Naive thymus-derived CD8-positive, alpha-beta T cell (primary cell): ENCODE results near the gene CSK. TPM values are rescaled to one million over a fixed set of nuclear protein-coding genes. Genes with fewer than 3 reads are reported as not detected.

Experiments used
- ATAC-seq, 2 donors: fragments of 150-1000 bp; cut with Tn5 transposase in 1 of 2; sonication (Bioruptor Pico), chemical (Tn5 transposase) in 1 of 2; 1 replicate in 1 of 2; 2 replicates in 1 of 2; pipeline ENCODE4 v1.10.0; 2021; ENCODE audit warnings: mild to moderate bottlenecking in 2 of 2, moderate library complexity in 2 of 2
- POLR2A ChIA-PET: fragments of 350-600 bp; sonication (Branson Sonifier 250); formaldehyde crosslinking; loops from one replicate; lab custom pipeline; 2021; ENCODE audit warnings: antibody characterized with exemption; lab: Charles Lee
- DNase-seq, 10 donors: peaks; one replicate each; pipeline versions ENCODE4 v3.0.0 to v3.0.0-alpha.2; 2020 to 2022
- H3K27ac Mint-ChIP-seq, 10 donors: one replicate each; pipeline ENCODE4 v1.8.0; 2020 to 2022; ENCODE audit warnings: mild to moderate bottlenecking in 10 of 10, mixed read lengths in 10 of 10, moderate library complexity in 4 of 10, inconsistent platforms in 1 of 10
- H3K27me3 Mint-ChIP-seq, 5 donors: one replicate each; pipeline ENCODE4 v1.8.0; 2021 to 2022; ENCODE audit warnings: mixed read lengths in 5 of 5
- H3K36me3 Mint-ChIP-seq, 3 donors: one replicate each; pipeline ENCODE4 v1.8.0; 2020 to 2022; ENCODE audit warnings: mixed read lengths in 3 of 3, mild to moderate bottlenecking in 2 of 3, inconsistent platforms in 1 of 3
- H3K4me1 Mint-ChIP-seq, 4 donors: one replicate each; pipeline ENCODE4 v1.8.0; 2021 to 2022; ENCODE audit warnings: mixed read lengths in 4 of 4
- H3K4me3 Mint-ChIP-seq, 10 donors: one replicate each; pipeline ENCODE4 v1.8.0; 2020 to 2022; ENCODE audit warnings: mild to moderate bottlenecking in 10 of 10, mixed read lengths in 10 of 10, moderate library complexity in 6 of 10, inconsistent platforms in 1 of 10
- H3K9me3 Mint-ChIP-seq, 9 donors: one replicate each; pipeline ENCODE4 v1.8.0; 2020 to 2022; ENCODE audit warnings: mixed read lengths in 9 of 9, mild to moderate bottlenecking in 3 of 9, inconsistent platforms in 1 of 9, moderate library complexity in 1 of 9
- polyA plus RNA-seq, 3 donors: library from polyadenylated mRNA; unstranded; fragments of 300-500 nt; fragmentation: Illumina TruSeq; gene quantifications; one replicate each; pipeline ENCODE4 v1.2.3, GENCODE V29; 2021
- total RNA-seq, 8 experiments: library from RNA in 2 of 8; stranded (reverse) in 2 of 8; gene quantifications; one replicate each; pipeline ENCODE4 v1.2.3 and lab custom pipeline; 2021 to 2026

CSK gene
- total and polyA plus RNA-seq, 5 experiments from 2014 or later: 70.8 to 220 (median 124) TPM

- H3K4me1 Mint-ChIP-seq: peaks cover 31 to 74% (median 66%) of the 10 kb centered on the region in 4 donors
- DNase-seq: no peak
- no peak overlapping the region for H3K4me3 Mint-ChIP-seq
- peaks cover 0 to under 1% (median 0%) of the 10 kb centered on the region in 5 donors for H3K27me3 Mint-ChIP-seq
- H3K36me3 Mint-ChIP-seq: no peaks in the 10 kb centered on the region
- H3K9me3 Mint-ChIP-seq: no peaks in the 10 kb centered on the region
- no peak for ATAC-seq
- peak overlapping the region in 9 of 10 donors; percentile 50 to 100 (median 83) for H3K27ac Mint-ChIP-seq
- POLR2A ChIA-PET: interaction anchor here (31.0 kb wide), 1 partner anchor 21 kb away, joined by 1300 read pairs; the partner anchor contains the start of gene CSK
Observed at GRCh38 chr15:74773731-74774252, 8.1 kb upstream of the CSK start.

GRCh38 chr15:74775132-74775562 is 6.7 kb upstream of the CSK start:
- H3K27me3 Mint-ChIP-seq: no peaks in the 10 kb centered on the region
- no peaks in the 10 kb centered on the region for H3K9me3 Mint-ChIP-seq
- ATAC-seq (no peak), DNase-seq (no peak)
- peak overlapping the region in 8 of 10 donors; percentile 70 to 100 (median 98) for H3K27ac Mint-ChIP-seq
- H3K36me3 Mint-ChIP-seq: no peaks in the 10 kb centered on the region
- POLR2A ChIA-PET: interaction anchor here (31.0 kb wide), 1 partner anchor 20 kb away, joined by 1300 read pairs; the partner anchor contains the start of gene CSK
- H3K4me3 Mint-ChIP-seq: peak overlapping the region in 3 of 10 donors; percentile 33 to 85 (median 60)
- peaks cover 38 to 84% (median 77%) of the 10 kb centered on the region in 4 donors for H3K4me1 Mint-ChIP-seq

- no peaks in the 10 kb centered on the region for H3K9me3 Mint-ChIP-seq
- ATAC-seq (no peak), DNase-seq (no peak)
- H3K4me1 Mint-ChIP-seq: peaks cover 45 to 91% (median 81%) of the 10 kb centered on the region in 4 donors
- peak overlapping the region; percentile 77 to 100 (median 98) for H3K27ac Mint-ChIP-seq
- H3K36me3 Mint-ChIP-seq: no peaks in the 10 kb centered on the region
- POLR2A ChIA-PET: interaction anchor here (2.1 to 31.0 kb wide), 2 partner anchors 19 to 181 kb away, joined by 8 to 1300 read pairs; partner anchors contain the start of genes CSK and RPP25
- H3K4me3 Mint-ChIP-seq: peak overlapping the region in 7 of 10 donors; percentile 12 to 85 (median 26)
- no peaks in the 10 kb centered on the region for H3K27me3 Mint-ChIP-seq
Observed at GRCh38 chr15:74775894-74776293, 6.0 kb upstream of the CSK start.

GRCh38 chr15:74776821-74777768 is 4.8 kb upstream of the CSK start:
- Mint-ChIP-seq H3K36me3 (no peaks in the 10 kb centered on the region), H3K27me3 (peaks cover 0 to 2% (median 0%) of the 10 kb centered on the region in 5 donors), H3K4me1 (peaks cover 48 to 87% (median 79%) of the 10 kb centered on the region in 4 donors), H3K4me3 (peak overlapping the region; percentile 77 to 98 (median 90)), H3K9me3 (no peaks in the 10 kb centered on the region), H3K27ac (peak overlapping the region; percentile 93 to 100 (median 98))
- peak in 9 of 10 donors; percentile 45 to 70 (median 61) for DNase-seq
- POLR2A ChIA-PET: interaction anchor here (0.6 to 31.0 kb wide), 18 partner anchors 8 to 865 kb away, joined by 3 to 1300 read pairs (median 4); partner anchors contain the start of genes COX5A, CSK, MPI and RPP25
- peak; percentile 47 to 67 for ATAC-seq

GRCh38 chr15:74777769-74778598 is 3.9 kb upstream of the CSK start:
- no peaks in the 10 kb centered on the region for H3K9me3 Mint-ChIP-seq
- ATAC-seq: no peak
- H3K27ac Mint-ChIP-seq: peak overlapping the region; percentile 93 to 100 (median 98)
- peak overlapping the region; percentile 77 to 98 (median 92) for H3K4me3 Mint-ChIP-seq
- no peak for DNase-seq
- peaks cover 49 to 82% (median 76%) of the 10 kb centered on the region in 4 donors for H3K4me1 Mint-ChIP-seq
- H3K36me3 Mint-ChIP-seq: no peaks in the 10 kb centered on the region
- H3K27me3 Mint-ChIP-seq: peaks cover 0 to 2% (median 0%) of the 10 kb centered on the region in 5 donors
- POLR2A ChIA-PET: interaction anchor here (0.6 to 31.0 kb wide), 19 partner anchors 8 to 676 kb away, joined by 3 to 1300 read pairs (median 4); partner anchors contain the start of genes CLK3, COX5A, CSK and MPI

DNA sequence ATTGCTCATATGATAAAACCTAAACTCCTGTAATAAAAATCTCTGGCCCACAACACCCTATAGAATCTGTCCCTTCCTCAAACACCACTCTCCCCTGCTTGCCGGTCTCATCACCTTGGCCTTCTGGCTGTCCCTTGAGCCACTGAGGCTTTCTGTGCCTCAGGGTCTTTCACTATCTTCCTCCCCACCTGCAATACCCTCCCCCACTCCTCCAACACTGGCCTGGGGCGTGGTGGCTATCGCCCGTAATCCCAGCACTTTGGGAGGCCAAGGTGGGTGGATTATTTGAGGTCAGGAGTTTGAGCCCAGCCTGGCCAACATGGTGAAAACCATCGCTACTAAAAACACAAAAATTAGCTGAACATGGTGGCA is 3.3 kb upstream of the CSK start:
- Mint-ChIP-seq H3K36me3 (no peaks in the 10 kb centered on the region), H3K27ac (peak overlapping the region; percentile 93 to 100 (median 98)), H3K9me3 (no peaks in the 10 kb centered on the region), H3K4me3 (peak overlapping the region in 9 of 10 donors; percentile 84 to 98 (median 93)), H3K4me1 (peaks cover 52 to 79% (median 73%) of the 10 kb centered on the region in 4 donors), H3K27me3 (peaks cover 0 to 2% (median 0%) of the 10 kb centered on the region in 5 donors)
- POLR2A ChIA-PET: interaction anchor here (0.7 to 32.7 kb wide), 5 partner anchors 4 to 164 kb away, joined by 3 to 1300 read pairs (median 13); partner anchors contain the start of genes CLK3 and CSK
- DNase-seq (no peak), ATAC-seq (no peak)

- H3K27ac Mint-ChIP-seq: peak overlapping the region; percentile 93 to 100 (median 98)
- peak overlapping the region in 9 of 10 donors; percentile 34 to 98 (median 93) for H3K4me3 Mint-ChIP-seq
- POLR2A ChIA-PET: interaction anchor here (0.6 to 32.7 kb wide), 5 partner anchors 4 to 164 kb away, joined by 3 to 1300 read pairs (median 9); partner anchors contain the start of genes CLK3 and CSK
- ATAC-seq: no peak
- no peak for DNase-seq
- H3K36me3 Mint-ChIP-seq: no peaks in the 10 kb centered on the region
- H3K27me3 Mint-ChIP-seq: peaks cover 0 to 2% (median 0%) of the 10 kb centered on the region in 5 donors
- no peaks in the 10 kb centered on the region for H3K9me3 Mint-ChIP-seq
- H3K4me1 Mint-ChIP-seq: peaks cover 53 to 73% (median 72%) of the 10 kb centered on the region in 4 donors
Observed at GRCh38 chr15:74779162-74779648, 2.7 kb upstream of the CSK start.

DNA sequence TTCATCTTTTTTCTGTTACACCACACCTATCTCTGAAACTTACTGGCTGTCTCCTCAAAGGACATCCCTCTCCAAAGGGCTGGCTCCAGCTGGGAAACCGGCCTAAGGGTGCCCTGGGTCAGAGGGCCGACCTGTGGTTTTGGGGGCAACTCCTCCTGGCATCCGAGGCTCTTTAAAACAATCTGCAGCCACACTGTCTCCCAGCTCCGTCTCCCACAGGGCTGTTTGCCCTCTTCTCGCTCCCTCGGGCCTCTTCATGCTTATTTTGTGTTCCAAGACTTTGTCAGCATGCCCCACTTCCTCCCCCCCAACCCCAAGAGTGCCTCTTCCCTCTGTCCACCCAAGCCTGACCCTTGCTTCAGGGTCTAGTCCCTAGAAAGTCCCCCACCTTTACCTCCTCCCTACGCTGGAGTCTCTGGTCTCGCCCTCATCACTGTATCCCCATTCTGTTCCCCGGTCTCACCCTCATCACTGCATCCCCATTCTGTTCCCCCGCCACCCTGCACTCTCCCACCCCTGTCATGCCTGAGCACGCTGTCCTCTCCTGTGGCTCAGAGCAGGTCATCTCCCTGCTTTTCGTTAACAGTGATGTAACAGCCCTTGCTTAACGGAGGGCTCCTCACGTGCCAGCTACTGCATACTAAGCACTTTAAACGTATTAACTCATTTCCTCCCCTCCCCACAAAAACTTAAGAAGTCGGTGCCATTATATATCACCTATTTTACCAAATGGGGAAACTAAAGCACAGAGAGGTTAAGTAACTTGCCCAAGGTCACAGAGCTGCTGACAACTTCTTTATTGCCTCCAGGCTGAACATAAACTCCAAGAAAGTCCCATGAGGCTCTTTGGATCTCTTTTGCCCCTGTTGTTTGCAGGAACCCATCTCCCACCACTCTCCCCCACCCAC is 1.1 kb upstream of the CSK start:
- DNase-seq: peak in 5 of 10 donors; percentile 30 to 56 (median 37)
- H3K4me1 Mint-ChIP-seq: peaks cover 57 to 79% (median 72%) of the 10 kb centered on the region in 4 donors
- H3K36me3 Mint-ChIP-seq: peaks cover 0 to 3% (median 0%) of the 10 kb centered on the region in 3 donors
- ATAC-seq: peak; percentile 14 to 28
- H3K27me3 Mint-ChIP-seq: peaks cover 0 to 2% (median 0%) of the 10 kb centered on the region in 5 donors
- POLR2A ChIA-PET: interaction anchor here (0.6 to 32.7 kb wide), 12 partner anchors 2 to 169 kb away, joined by 3 to 1300 read pairs (median 3); partner anchors contain the start of genes CLK3, CSK and MPI
- H3K4me3 Mint-ChIP-seq: peak overlapping the region; percentile 85 to 98 (median 92)
- H3K9me3 Mint-ChIP-seq: no peaks in the 10 kb centered on the region
- peak overlapping the region; percentile 93 to 100 (median 98) for H3K27ac Mint-ChIP-seq

DNA sequence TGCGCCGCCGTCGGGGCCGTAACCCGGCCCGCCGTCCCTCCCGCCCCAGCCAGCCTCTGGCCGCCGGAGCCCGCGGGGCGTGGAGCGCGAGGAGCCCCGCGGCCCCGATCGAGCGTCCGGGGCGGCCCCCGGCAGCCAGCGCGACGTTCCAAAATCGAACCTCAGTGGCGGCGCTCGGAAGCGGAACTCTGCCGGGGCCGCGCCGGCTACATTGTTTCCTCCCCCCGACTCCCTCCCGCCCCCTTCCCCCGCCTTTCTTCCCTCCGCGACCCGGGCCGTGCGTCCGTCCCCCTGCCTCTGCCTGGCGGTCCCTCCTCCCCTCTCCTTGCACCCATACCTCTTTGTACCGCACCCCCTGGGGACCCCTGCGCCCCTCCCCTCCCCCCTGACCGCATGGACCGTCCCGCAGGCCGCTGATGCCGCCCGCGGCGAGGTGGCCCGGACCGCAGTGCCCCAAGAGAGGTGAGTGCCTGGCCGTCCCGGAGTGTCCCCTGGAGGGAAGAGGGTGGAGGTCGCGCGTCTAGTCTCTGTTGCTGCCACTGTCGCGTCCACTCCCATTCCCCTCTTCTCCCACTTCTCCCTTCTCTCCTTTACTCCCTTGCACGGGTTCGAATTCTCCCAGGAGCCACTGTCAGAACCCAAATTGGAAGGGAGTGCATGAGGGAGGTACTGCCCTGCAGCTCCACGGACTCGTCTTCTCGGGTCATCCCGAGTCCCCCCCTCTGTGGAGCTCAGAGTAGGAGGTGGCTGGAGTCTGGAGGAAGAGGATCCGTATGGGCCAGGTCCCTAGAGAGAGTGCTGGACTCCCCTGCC is 585 bp downstream of the CSK start:
- POLR2A ChIA-PET: interaction anchor here (1.0 to 32.7 kb wide), 10 partner anchors 0 to 669 kb away, joined by 3 to 1300 read pairs (median 8); partner anchors contain the start of genes CLK3, CSK, SIN3A and ULK3
- ATAC-seq (peak; percentile 38 to 43), DNase-seq (peak in 9 of 10 donors; percentile 58 to 83 (median 69))
- H3K27me3 Mint-ChIP-seq: peaks cover 0 to 2% (median 0%) of the 10 kb centered on the region in 5 donors
- peak overlapping the region; percentile 86 to 99 (median 94) for H3K27ac Mint-ChIP-seq
- peak overlapping the region; percentile 85 to 97 (median 93) for H3K4me3 Mint-ChIP-seq
- H3K36me3 Mint-ChIP-seq: peaks cover 0 to 3% (median 0%) of the 10 kb centered on the region in 3 donors
- no peaks in the 10 kb centered on the region for H3K9me3 Mint-ChIP-seq
- H3K4me1 Mint-ChIP-seq: peaks cover 54 to 77% (median 70%) of the 10 kb centered on the region in 4 donors
